H9 (cell line): ENCODE measurements around the gene AFAP1. TPM values are rescaled to one million over a fixed set of nuclear protein-coding genes. Genes with fewer than 3 reads are reported as not detected.

Experiments
- DNase-seq: peaks from one replicate; pipeline ENCODE4 v3.0.0-alpha.2; 2017
- H2AFZ ChIP-seq: one replicate; pipeline ENCODE4 v1.6.1; 2013; ENCODE audit warnings: mild to moderate bottlenecking, low read length, control low read depth, moderate library complexity
- H2AK5ac ChIP-seq: 2 replicates; pipeline ENCODE4 v1.6.1; 2013; ENCODE audit warnings: low read length, control low read depth, mixed read lengths; ENCODE audit not compliant: insufficient read length
- H2BK120ac ChIP-seq: one replicate; pipeline ENCODE4 v1.6.1; 2013; ENCODE audit warnings: low read depth, mild to moderate bottlenecking, low read length, control low read depth, inconsistent platforms; ENCODE audit not compliant: poor library complexity, severe bottlenecking
- H2BK12ac ChIP-seq: 2 replicates; pipeline ENCODE4 v1.6.1; 2013; ENCODE audit warnings: low read length, control low read depth, mixed read lengths, low read depth; ENCODE audit not compliant: insufficient read length
- H2BK15ac ChIP-seq: 2 replicates; pipeline ENCODE4 v1.6.1; 2013; ENCODE audit warnings: low read depth, low read length, control low read depth
- H2BK20ac ChIP-seq: one replicate; pipeline ENCODE4 v1.6.1; 2013; ENCODE audit warnings: low read depth, mild to moderate bottlenecking, low read length, control low read depth, inconsistent platforms; ENCODE audit not compliant: poor library complexity, severe bottlenecking
- H2BK5ac ChIP-seq: 2 replicates; pipeline ENCODE4 v1.6.1; 2013; ENCODE audit warnings: low read length, control low read depth, mixed read lengths; ENCODE audit not compliant: insufficient read length
- H3K14ac ChIP-seq: 2 replicates; pipeline ENCODE4 v1.6.1; 2013; ENCODE audit warnings: low read length, control low read depth; ENCODE audit not compliant: insufficient read depth
- H3K18ac ChIP-seq: 2 replicates; pipeline ENCODE4 v1.6.1; 2013; ENCODE audit warnings: low read depth, mild to moderate bottlenecking, mixed read lengths, low read length, control low read depth; ENCODE audit not compliant: insufficient read length
- H3K23ac ChIP-seq: 2 replicates; pipeline ENCODE4 v1.6.1; 2013; ENCODE audit warnings: low read length, control low read depth, mixed read lengths, low read depth; ENCODE audit not compliant: insufficient read length
- H3K23me2 ChIP-seq: 2 replicates; pipeline ENCODE4 v1.6.1; 2013; ENCODE audit warnings: low read depth, mild to moderate bottlenecking, mixed read lengths, low read length, control low read depth; ENCODE audit not compliant: insufficient read length, poor library complexity, severe bottlenecking
- H3K27ac ChIP-seq: 2 replicates; pipeline ENCODE4 v1.5.1; 2013; ENCODE audit warnings: low read length, control low read depth, mixed read lengths, low read depth; ENCODE audit not compliant: insufficient read length
- H3K27me3 ChIP-seq: 2 replicates; pipeline ENCODE4 v1.6.1; 2013; ENCODE audit warnings: low read length, control low read depth, inconsistent platforms; ENCODE audit not compliant: insufficient read depth
- H3K4ac ChIP-seq: 2 replicates; pipeline ENCODE4 v1.6.1; 2013; ENCODE audit warnings: low read depth, mild to moderate bottlenecking, control low read depth, inconsistent platforms, low read length, moderate library complexity
- H3K4me1 ChIP-seq: 2 replicates; pipeline ENCODE4 v1.6.1; 2013; ENCODE audit warnings: low read length, control low read depth, inconsistent platforms; ENCODE audit not compliant: insufficient read depth
- H3K4me2 ChIP-seq: 2 replicates; pipeline ENCODE4 v1.6.1; 2013; ENCODE audit warnings: low read length, control low read depth, mixed read lengths; ENCODE audit not compliant: insufficient read length, insufficient read depth
- H3K56ac ChIP-seq: 2 replicates; pipeline ENCODE4 v1.6.1; 2013; ENCODE audit warnings: low read depth, mild to moderate bottlenecking, mixed read lengths, low read length, control low read depth; ENCODE audit not compliant: insufficient read length
- H3K79me1 ChIP-seq: 2 replicates; pipeline ENCODE4 v1.6.1; 2013; ENCODE audit warnings: low read depth, mild to moderate bottlenecking, moderate library complexity, low read length, control low read depth, inconsistent platforms; ENCODE audit not compliant: insufficient read depth, poor library complexity, severe bottlenecking
- H3K79me2 ChIP-seq: 2 replicates; pipeline ENCODE4 v1.6.1; 2013; ENCODE audit warnings: low read length, control low read depth, inconsistent platforms; ENCODE audit not compliant: insufficient read depth
- H3K9ac ChIP-seq: 2 replicates; pipeline ENCODE4 v1.6.1; 2013; ENCODE audit warnings: low read length, control low read depth, mixed read lengths; ENCODE audit not compliant: insufficient read length; ENCODE audit errors: extremely low read depth
- H3K9me3 ChIP-seq: one replicate; pipeline ENCODE4 v1.6.1; 2013; ENCODE audit warnings: low read depth, low read length, inconsistent platforms; ENCODE audit not compliant: control insufficient read depth
- H3T11ph ChIP-seq: one replicate; pipeline ENCODE4 v1.6.1; 2013; ENCODE audit warnings: mild to moderate bottlenecking, low read length, control low read depth, inconsistent platforms
- H4K20me1 ChIP-seq: one replicate; pipeline ENCODE4 v1.6.1; 2013; ENCODE audit not compliant: control insufficient read depth, insufficient read length, insufficient read depth
- H4K5ac ChIP-seq: 2 replicates; pipeline ENCODE4 v1.6.1; 2013; ENCODE audit warnings: low read depth, mild to moderate bottlenecking, mixed read lengths, low read length, control low read depth; ENCODE audit not compliant: insufficient read length
- H4K8ac ChIP-seq: replicated peaks from 2 replicates; pipeline ENCODE4 v1.6.1; 2013; ENCODE audit warnings: low read length, control low read depth, mixed read lengths, low read depth; ENCODE audit not compliant: insufficient read length
- H4K91ac ChIP-seq: 2 replicates; pipeline ENCODE4 v1.6.1; 2013; ENCODE audit warnings: low read depth, mild to moderate bottlenecking, moderate library complexity, mixed read lengths, low read length, control low read depth; ENCODE audit not compliant: insufficient read length
- H3K27ac Mint-ChIP-seq, 3 experiments: 2 replicates in 2 of 3; 3 replicates in 1 of 3; pipeline ENCODE4 v1.8.0; 2020 to 2021; ENCODE audit warnings: mixed read lengths in 3 of 3, mild to moderate bottlenecking in 1 of 3, moderate library complexity in 1 of 3
- H3K27me3 Mint-ChIP-seq: 2 replicates; pipeline ENCODE4 v1.8.0; 2021; ENCODE audit warnings: low read depth, mild to moderate bottlenecking, moderate library complexity, mixed read lengths
- H3K36me3 Mint-ChIP-seq, 3 experiments: 2 replicates in 2 of 3; 3 replicates in 1 of 3; pipeline ENCODE4 v1.8.0; 2020 to 2021; ENCODE audit warnings: low read depth in 3 of 3, mixed read lengths in 3 of 3; ENCODE audit not compliant: insufficient read depth in 1 of 3
- H3K4me1 Mint-ChIP-seq, 2 experiments: 2 replicates each; pipeline ENCODE4 v1.8.0; 2020; ENCODE audit warnings: mixed read lengths in 2 of 2
- H3K4me3 Mint-ChIP-seq, 2 experiments: 2 replicates in 1 of 2; 3 replicates in 1 of 2; pipeline ENCODE4 v1.8.0; 2020 to 2021; ENCODE audit warnings: mild to moderate bottlenecking in 2 of 2, mixed read lengths in 2 of 2, moderate library complexity in 1 of 2
- H3K9me3 Mint-ChIP-seq, 2 experiments: 2 replicates in 1 of 2; 3 replicates in 1 of 2; pipeline ENCODE4 v1.8.0; 2020; ENCODE audit warnings: mild to moderate bottlenecking in 2 of 2, mixed read lengths in 2 of 2, moderate library complexity in 1 of 2
- WGBS: extraction: QIAGEN DNeasy Blood & Tissue Kit; methylation state at CpG from one replicate; pipeline ENCODE4 v1.1.7; 2013; ENCODE audit warnings: missing lambda C conversion rate, low lambda C conversion rate, mixed read lengths; ENCODE audit not compliant: insufficient read length; ENCODE audit errors: extremely low coverage; 5-methylcytosine and 5-hydroxymethylcytosine counted together
- total RNA-seq: library from RNA; stranded (reverse); gene quantifications from 2 replicates; pipeline ENCODE4 v1.2.1, GENCODE V29; 2021
- TF ChIP-seq, protein P1 (sequence below): fragments of 200-600 bp; sonication (generic); conservative IDR thresholded peaks from 3 replicates; pipeline ENCODE4 v1.8.0; 2021; ENCODE audit warnings: antibody characterized with exemption, mild to moderate bottlenecking

Gene AFAP1
- total RNA-seq, 1 experiment from 2014 or later = 6.5 TPM

DNA sequence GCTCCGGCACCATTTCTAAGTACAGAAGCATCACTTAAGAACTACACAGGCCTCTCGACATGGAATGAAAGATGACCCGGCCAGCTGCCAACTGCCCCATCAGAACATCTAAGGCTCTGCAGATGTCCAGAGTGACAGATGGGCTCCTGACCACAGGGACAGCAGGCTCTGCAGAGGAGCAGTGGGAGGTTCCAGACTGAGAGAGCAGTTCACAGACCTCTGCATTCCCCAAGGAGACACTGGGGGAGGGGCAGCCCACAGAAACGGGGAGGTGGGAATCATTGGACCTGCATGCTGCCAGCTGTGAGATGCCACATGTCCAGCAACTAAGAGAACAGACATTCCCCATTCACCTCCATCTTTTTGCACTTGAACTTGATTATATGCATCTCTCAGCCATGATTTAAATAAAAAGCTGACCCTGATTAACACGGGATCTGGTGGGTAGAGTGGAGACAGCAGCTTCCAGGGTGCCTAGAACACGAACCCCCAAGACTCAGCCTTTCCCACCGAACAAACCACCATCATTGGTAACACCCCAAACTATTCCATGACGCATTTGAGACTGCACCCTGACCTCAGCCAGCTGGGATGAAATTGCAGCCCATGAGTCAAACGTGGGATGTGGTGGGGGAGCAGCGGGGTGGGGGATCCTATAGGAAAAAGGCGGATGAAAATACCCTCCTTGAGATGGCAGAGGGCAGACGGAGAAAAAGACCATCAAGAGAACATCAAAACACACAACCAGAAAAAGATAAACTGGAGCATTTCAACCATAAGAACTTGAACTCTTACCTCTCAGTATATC lies 47.2 kb downstream of the AFAP1 start:
- Mint-ChIP-seq H3K4me1 (peaks cover 49 to 54% of the 10 kb centered on the region in 2 experiments), H3K9me3 (peaks cover 8 to 11% of the 10 kb centered on the region in 2 experiments), H3K4me3 (no peak overlapping the region), H3K27ac (peak overlapping the region; percentile 48 to 88 (median 50); a peak in 6 of 7 replicates), H3K36me3 (peaks cover 0 to 11% (median 3%) of the 10 kb centered on the region in 3 experiments; a peak in 4 of 7 replicates), H3K27me3 (no peaks in the 10 kb centered on the region; the same call in 1 of the 2 replicates)
- Histone ChIP-seq H3K23me2 (no peaks in the 10 kb centered on the region), H2BK20ac (no peak overlapping the region), H3K27me3 (no peaks in the 10 kb centered on the region), H3K9ac (no peak overlapping the region), H3K79me2 (no peaks in the 10 kb centered on the region; the same call in 1 of the 2 replicates), H3K18ac (no peak overlapping the region), H4K20me1 (no peaks in the 10 kb centered on the region), H3K14ac (no peak overlapping the region), H3T11ph (no peak overlapping the region), H3K4me2 (no peak overlapping the region), H2AFZ (no peak overlapping the region), H2BK120ac (no peak overlapping the region), H4K5ac (no peak overlapping the region), H3K27ac (no peak overlapping the region), H3K4ac (no peak overlapping the region), H3K4me1 (peaks cover 9% of the 10 kb centered on the region; the same call in 1 of the 2 replicates), H2BK5ac (no peak overlapping the region), H2BK15ac (no peak overlapping the region), H3K9me3 (no peaks in the 10 kb centered on the region), H3K56ac (no peak overlapping the region), H4K8ac (no peak overlapping the region), H2AK5ac (no peak overlapping the region), H4K91ac (no peak overlapping the region), H3K79me1 (no peaks in the 10 kb centered on the region), H2BK12ac (no peak overlapping the region), H3K23ac (no peak overlapping the region)
- WGBS = no CpG with 5 or more reads among the region's 12 CpGs
- DNase-seq = no peak
- TF ChIP-seq, protein P1, sequence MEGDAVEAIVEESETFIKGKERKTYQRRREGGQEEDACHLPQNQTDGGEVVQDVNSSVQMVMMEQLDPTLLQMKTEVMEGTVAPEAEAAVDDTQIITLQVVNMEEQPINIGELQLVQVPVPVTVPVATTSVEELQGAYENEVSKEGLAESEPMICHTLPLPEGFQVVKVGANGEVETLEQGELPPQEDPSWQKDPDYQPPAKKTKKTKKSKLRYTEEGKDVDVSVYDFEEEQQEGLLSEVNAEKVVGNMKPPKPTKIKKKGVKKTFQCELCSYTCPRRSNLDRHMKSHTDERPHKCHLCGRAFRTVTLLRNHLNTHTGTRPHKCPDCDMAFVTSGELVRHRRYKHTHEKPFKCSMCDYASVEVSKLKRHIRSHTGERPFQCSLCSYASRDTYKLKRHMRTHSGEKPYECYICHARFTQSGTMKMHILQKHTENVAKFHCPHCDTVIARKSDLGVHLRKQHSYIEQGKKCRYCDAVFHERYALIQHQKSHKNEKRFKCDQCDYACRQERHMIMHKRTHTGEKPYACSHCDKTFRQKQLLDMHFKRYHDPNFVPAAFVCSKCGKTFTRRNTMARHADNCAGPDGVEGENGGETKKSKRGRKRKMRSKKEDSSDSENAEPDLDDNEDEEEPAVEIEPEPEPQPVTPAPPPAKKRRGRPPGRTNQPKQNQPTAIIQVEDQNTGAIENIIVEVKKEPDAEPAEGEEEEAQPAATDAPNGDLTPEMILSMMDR = no peak
